Measurements from ENCODE around the gene ACAN.

Gene ACAN

GRCh38 chr15:88803241-88803919 is at the start of gene ACAN:
Gene ACAN, plus strand, starts transcription at chr15:88803436. Its CDS starts 32,771 bp downstream, at chr15:88836207.
- DNase-seq: no peak

- no peak for DNase-seq
Observed at GRCh38 chr15:88756521-88756920, 46.7 kb upstream of the ACAN start.

GRCh38 chr15:88756921-88757320 is 46.3 kb upstream of the ACAN start:
- no peak for DNase-seq

- DNase-seq: no peak
Observed at GRCh38 chr15:88759872-88760271, 43.4 kb upstream of the ACAN start.

GRCh38 chr15:88764448-88764847 is 38.8 kb upstream of the ACAN start:
- no peak for DNase-seq

GRCh38 chr15:88765212-88765611 is 38.0 kb upstream of the ACAN start:
- DNase-seq: no peak

GRCh38 chr15:88769161-88769971 is 33.9 kb upstream of the ACAN start:
- no peak for DNase-seq

- no peak for DNase-seq
Observed at GRCh38 chr15:88775776-88776175, 27.5 kb upstream of the ACAN start.

GRCh38 chr15:88776646-88777045 is 26.6 kb upstream of the ACAN start:
- no peak for DNase-seq

- DNase-seq: no peak
Observed at GRCh38 chr15:88779944-88780343, 23.3 kb upstream of the ACAN start.

GRCh38 chr15:88782465-88782864 is 20.8 kb upstream of the ACAN start:
- no peak for DNase-seq

GRCh38 chr15:88785217-88785616 is 18.0 kb upstream of the ACAN start:
- peak; percentile 32 for DNase-seq

GRCh38 chr15:88788036-88788435 is 15.2 kb upstream of the ACAN start:
- DNase-seq: peak; percentile 24

- DNase-seq: peak; percentile 33
Observed at GRCh38 chr15:88788816-88789215, 14.4 kb upstream of the ACAN start.

- DNase-seq: peak; percentile 17
Observed at GRCh38 chr15:88790486-88790885, 12.8 kb upstream of the ACAN start.

GRCh38 chr15:88791637-88792036 is 11.6 kb upstream of the ACAN start:
- peak; percentile 15 for DNase-seq

- peak; percentile 37 for DNase-seq
Observed at GRCh38 chr15:88792342-88793282, 10.6 kb upstream of the ACAN start.

GRCh38 chr15:88794001-88794400 is 9.2 kb upstream of the ACAN start:
- DNase-seq: no peak

- no peak for DNase-seq
Observed at GRCh38 chr15:88797663-88798339, 5.4 kb upstream of the ACAN start.

- DNase-seq: no peak
Observed at GRCh38 chr15:88799341-88799740, 3.9 kb upstream of the ACAN start.

- no peak for DNase-seq
Observed at GRCh38 chr15:88800026-88800425, 3.2 kb upstream of the ACAN start.

GRCh38 chr15:88800738-88801137 is 2.5 kb upstream of the ACAN start:
- DNase-seq: no peak
